HG02798 (cell line): ENCODE results near the gene DDX47.
"Not testable (repeated sequence)": the region's sequence is repeated elsewhere in the genome, so short reads cannot be mapped to it uniquely, and the experiment has no call there.

Experiments
- ATAC-seq: cut with Tn5 transposase; IDR thresholded peaks from one replicate; pipeline ENCODE4 v1.9.1; 2021; ENCODE audit warnings: mild to moderate bottlenecking; ENCODE audit not compliant: unreplicated experiment, poor library complexity

The DDX47 gene

GRCh38 chr12:12868477-12869235, 55.5 kb downstream of the DDX47 start:
- ATAC-seq, result no peak

- no peak for ATAC-seq
These were observed 57.3 kb downstream of the DDX47 start for GRCh38 chr12:12870465-12870864.

- ATAC-seq, result no peak
These were observed 58.5 kb downstream of the DDX47 start for GRCh38 chr12:12871587-12872138.

GRCh38 chr12:12872139-12872933, 59.2 kb downstream of the DDX47 start:
- no peak for ATAC-seq

DNA sequence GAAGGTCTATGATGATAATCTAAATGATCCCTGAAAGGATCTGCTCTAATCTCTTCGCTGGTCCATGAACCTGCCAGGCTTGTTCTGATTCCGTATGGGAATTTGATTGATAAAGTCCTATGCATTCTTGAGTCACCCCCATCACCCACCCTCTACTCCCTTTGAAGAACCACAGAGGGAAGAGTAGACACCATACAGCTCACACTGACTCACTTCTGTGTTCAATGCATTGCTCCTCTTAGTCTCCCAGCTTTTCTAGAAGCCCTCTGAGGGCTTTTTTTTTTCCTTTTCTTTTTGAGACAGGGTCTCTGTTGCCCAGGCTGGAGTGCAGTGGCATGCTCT, 59.8 kb downstream of the DDX47 start:
- no peak for ATAC-seq

DNA sequence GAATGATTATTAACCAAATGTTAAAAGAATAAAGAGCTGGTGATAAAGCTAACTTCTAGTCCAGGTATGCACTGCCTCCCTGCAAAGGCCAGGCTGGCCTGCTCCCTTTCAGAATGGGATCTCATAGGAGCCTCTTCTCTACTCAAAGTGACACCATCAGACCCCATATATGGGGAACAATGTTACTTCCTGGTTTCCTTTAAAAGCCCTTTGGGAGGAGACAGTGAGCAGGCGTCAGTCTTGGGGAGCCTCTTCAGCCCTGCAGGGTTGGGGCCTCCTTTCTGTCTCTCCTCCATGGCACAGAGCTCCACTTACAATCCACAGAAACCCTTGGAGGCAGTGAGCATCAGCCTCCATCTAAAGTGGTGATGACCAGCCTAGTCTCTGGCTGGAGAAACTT, 60.9 kb downstream of the DDX47 start:
- no peak for ATAC-seq

- ATAC-seq, result not testable (repeated sequence)
These were observed 62.2 kb downstream of the DDX47 start for GRCh38 chr12:12875301-12875700.

DNA sequence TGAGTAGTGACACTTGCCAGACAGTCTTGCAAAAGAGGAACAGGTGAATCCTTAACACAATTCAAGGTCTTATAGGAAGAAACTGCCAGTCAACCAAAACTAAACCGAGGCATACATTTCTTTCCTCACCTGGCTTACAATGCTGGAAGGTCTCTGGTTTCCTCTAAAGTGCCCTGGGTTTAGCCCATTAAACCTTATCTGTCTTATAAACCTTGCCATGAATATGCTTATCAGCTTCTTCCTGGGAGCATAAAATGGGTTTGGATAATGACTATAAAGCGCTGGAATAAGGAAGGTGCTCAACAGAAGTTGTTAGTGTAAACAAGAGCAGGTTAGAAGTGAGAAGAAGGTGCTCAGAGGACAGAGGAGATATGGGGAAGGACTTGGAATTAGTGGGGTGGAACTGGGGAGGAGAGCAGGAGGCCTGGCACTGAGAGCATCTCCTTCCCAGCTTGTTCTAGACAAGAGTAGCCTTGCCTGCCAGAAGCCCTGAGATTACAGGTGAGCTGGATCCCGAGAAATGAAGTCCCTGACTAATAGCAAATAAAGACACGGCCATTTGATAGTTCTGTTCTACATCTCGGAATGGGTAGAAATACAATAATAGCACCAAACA, 64.1 kb downstream of the DDX47 start:
- no peak for ATAC-seq

DNA sequence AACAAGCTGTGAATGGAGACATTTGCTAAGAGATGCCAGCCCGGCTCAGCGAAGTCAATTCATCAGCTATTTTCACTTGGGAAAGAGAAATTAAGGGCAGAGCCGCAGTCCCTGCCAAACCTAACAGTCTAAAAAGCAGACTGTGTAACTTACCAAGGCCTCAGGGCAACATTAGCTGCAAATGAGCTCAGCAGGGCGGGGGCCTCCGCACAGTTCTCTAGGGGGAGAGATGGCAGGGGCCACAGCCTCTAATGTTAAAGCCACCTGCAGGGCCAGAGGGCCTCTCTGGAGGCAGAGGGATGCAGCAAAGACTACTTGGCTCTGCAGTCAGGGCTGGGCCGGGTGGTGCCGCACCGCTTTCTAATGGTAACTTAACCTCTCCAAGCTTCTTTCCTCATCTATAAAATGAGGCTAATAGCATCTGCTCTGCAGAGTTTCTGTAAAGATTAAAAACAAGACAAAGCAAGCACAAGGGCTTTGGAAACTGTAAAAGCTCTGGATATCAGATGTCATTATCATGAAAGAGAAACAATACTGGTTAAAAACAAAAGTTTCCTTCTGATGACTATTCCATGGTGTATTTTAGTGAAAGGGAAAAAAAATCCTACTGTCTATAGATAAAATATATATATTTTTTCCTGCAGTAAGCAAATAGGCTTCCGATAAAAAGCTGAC, 64.8 kb downstream of the DDX47 start:
- no peak for ATAC-seq
